Activated CD8-positive, alpha-beta memory T cell treated with anti-CD3 and anti-CD28 coated beads for 24 hours (primary cell): ENCODE data around the gene RTN1.

Experiments
- DNase-seq: peaks from one replicate; pipeline ENCODE4 v3.0.0-alpha.2; 2020

RTN1 gene

GRCh38 chr14:59848671-59849070 is 21.9 kb downstream of the RTN1 start:
- DNase-seq, result no peak

- DNase-seq, result no peak
These were observed 22.9 kb downstream of the RTN1 start for GRCh38 chr14:59847711-59848110.

DNA sequence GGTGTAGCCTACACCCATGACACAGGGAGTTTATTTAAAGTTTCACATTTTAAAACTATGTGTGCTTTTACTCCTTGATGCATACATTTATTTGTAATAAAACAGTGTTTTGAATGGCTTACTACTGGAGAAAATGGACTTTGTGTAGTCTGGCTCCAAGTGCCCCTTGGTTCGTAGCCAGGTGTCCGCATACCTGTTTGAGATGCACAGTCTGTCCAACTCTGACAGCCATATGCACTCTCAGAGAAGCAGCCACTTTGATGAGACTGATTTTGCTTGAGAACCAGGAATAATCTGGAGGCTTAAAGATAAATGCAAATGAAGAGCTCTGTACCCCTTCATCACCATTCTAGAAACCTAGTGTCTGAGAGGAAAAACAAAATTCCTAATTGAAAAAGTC is 24.0 kb downstream of the RTN1 start:
- DNase-seq, result no peak

DNA sequence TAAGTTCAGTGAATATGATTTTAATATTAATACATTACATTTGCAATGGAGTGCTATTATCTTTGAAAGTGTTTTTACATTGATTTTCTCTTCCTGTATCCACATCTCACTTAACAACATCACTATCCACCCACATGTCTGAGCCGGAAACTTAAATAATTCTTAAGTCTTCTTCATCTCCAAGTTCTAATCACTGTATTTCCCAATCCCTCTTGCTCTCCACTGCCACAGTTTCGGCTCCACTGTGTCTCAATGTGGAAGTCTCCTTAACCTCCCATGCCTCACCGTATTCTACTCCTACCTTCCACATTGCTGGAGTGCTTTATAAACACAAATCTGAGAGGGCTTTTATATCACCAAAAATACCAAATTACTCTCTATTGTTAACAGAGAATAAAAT is 25.3 kb downstream of the RTN1 start:
- no peak for DNase-seq

DNA sequence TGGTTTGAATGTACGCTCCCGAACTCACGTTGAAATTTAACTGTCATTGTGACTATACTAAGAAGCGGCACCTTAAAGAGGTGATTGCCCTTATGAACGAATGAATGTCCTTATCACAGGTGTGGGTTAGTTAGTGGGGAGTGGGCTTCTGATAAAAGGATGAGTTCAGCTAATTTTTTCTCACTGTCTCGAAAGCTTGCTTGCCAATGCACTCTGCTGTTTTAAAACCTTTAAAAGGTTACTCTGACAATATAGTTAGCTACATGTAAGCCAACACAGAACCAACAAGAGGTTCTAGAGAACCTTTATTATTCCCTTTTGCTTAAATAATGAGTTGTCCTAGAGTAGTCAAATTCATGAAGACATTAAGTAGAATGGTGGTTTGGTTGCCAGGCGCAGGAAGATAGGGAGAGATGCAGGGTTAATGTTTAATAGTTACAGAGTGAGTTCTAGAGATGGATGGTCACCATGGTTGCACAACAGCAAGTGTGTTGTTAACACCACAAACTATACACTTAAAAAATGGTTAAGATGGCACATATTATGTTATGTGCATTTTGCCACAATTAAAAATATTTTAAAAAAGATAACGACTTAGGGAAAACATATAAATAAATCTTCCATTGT is 26.3 kb downstream of the RTN1 start:
- DNase-seq, result no peak

GRCh38 chr14:59836116-59836515 is 34.5 kb downstream of the RTN1 start:
- DNase-seq, result no peak

GRCh38 chr14:59832653-59833294 is 37.8 kb downstream of the RTN1 start:
- DNase-seq, result no peak

DNA sequence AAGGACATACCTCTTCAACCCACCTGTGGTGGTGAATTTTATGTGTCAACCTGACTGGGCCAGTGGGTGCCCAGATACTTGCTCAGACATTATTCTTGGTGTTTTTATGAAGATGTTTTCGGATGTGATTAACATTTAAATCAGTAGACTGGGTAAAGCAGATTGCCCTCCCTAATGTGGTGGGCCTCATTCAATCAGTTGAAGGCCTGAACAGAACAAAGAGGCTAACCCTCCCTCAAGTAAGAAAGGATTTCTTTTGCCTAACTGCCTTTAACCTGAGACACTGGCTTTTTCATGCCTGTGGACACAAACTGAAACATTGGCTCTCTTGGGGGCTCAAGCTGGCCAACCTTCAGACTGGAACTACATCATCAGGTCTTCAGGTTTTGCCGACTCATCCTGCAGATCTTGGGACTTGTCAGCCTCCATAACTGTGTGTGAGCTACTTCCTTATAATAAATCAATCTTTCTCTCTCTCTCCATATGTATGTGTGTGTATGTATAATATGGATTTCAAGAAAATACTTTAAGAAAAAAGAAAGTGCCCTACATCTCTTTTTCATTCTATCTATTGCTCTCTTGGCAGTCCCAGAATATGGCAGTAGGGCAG is 39.4 kb downstream of the RTN1 start:
- DNase-seq, result no peak

GRCh38 chr14:59830338-59830734 is 40.2 kb downstream of the RTN1 start:
- DNase-seq, result no peak

- no peak for DNase-seq
These were observed 40.9 kb downstream of the RTN1 start for GRCh38 chr14:59829469-59830337.

DNA sequence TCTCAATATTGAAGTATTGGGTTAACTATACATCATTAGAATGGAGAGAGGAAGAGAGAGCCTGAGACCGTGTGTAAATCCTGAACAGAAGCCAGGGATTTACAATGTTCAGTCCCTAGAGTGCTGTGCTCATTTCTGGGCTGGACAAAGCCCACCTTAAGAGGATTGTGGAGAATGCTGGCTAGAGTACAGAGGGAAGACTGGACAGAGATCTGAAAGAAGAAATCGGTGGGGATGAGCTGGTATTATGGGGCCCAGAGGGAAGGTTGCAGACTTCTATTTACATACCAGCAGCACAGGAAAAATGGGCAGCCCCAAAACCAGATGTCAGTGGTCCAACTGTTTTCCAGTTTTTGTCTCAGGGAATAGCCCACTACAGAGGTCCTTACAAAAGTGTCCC is 42.3 kb downstream of the RTN1 start:
- no peak for DNase-seq

GRCh38 chr14:59827401-59827800 is 43.2 kb downstream of the RTN1 start:
- DNase-seq, result no peak

DNA sequence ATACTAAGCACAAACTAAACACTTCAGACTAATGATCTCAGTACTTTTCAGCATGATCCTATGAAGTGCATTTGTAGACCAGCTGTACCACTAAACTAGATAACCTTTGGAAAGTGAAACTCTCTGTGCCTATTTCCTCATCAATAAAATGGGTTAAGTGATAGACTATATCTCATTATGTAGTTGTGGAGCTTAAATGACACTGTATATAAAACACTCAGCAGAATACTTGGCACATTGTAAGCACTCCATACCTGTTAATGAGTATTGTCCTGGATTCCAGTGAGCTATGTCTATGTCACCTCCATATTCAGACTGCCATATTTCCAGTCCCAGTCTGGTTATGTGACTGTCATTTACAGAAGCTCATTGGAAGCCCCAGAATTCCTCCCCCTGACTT is 44.4 kb downstream of the RTN1 start:
- no peak for DNase-seq

- DNase-seq, result no peak
These were observed 47.4 kb downstream of the RTN1 start for GRCh38 chr14:59823179-59823578.

- DNase-seq, result no peak
These were observed 51.0 kb downstream of the RTN1 start for GRCh38 chr14:59819446-59820088.

- no peak for DNase-seq
These were observed 53.6 kb downstream of the RTN1 start for GRCh38 chr14:59816941-59817340.

GRCh38 chr14:59814988-59815387 is 55.6 kb downstream of the RTN1 start:
- no peak for DNase-seq

GRCh38 chr14:59811815-59812214 is 58.8 kb downstream of the RTN1 start:
- no peak for DNase-seq

DNA sequence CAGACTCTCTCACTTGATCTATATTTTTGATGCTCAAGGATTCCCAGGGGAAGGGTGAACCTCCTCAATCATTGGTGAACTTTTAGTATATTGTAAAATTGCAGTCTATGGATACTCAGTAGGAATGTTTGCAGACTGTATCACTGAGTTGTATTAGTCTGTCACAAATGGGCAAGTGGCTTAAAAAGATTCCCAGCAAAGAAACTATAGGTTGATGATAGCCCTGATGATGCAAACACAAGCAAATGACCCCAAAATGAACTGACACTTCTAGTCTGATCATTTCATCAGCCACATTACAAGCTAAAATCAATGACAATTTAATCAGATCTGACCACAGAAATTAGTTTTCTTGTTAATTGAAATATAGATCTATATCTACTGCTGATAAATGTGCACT is 59.5 kb downstream of the RTN1 start:
- DNase-seq, result no peak

DNA sequence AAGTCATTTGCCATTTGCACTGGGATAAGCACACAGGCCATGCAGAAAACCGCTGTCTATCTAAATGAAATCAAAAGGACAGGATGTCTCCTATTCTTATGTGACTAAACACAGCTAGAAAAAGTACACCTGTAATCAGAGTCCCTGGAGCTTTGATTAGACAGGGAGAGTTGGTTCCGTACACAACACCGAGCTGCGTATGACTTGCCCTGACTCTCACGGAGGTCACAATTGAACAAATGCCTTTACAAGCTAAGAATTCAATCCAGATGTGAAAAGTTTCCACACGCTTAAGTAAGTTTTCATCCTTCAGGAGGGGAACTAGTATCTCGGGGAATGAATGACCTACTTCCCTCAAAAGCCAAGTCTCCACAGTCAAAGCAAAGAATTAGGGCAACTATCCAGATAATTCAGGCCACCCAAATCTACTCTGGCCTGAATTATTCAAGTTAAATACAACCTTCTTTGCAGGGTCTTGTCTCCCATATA is 67.5 kb downstream of the RTN1 start:
- no peak for DNase-seq

- no peak for DNase-seq
These were observed 82.4 kb downstream of the RTN1 start for GRCh38 chr14:59788176-59788575.

GRCh38 chr14:59787045-59787674 is 83.4 kb downstream of the RTN1 start:
- DNase-seq, result no peak
